KMS-11 (cell line): ENCODE data around the gene PRDM16.

Source experiments
- H2AFZ ChIP-seq: fragments of 200-600 bp; sonication (generic); 2 replicates; pipeline ENCODE4 v1.6.1; 2016; ENCODE audit warnings: antibody characterized with exemption, mixed run types, low read depth
- H3K27ac ChIP-seq: fragments of 200-600 bp; sonication (generic); 2 replicates; pipeline ENCODE4 v1.6.1; 2016; ENCODE audit warnings: mild to moderate bottlenecking, mixed run types
- H3K27me3 ChIP-seq: fragments of 200-600 bp; sonication (generic); 2 replicates; pipeline ENCODE4 v1.6.1; 2017; ENCODE audit warnings: mild to moderate bottlenecking, low read depth, mixed run types, moderate library complexity; ENCODE audit not compliant: insufficient read depth
- H3K36me3 ChIP-seq: fragments of 200-600 bp; sonication (generic); 2 replicates; pipeline ENCODE4 v1.6.1; 2017; ENCODE audit warnings: mild to moderate bottlenecking, mixed run types; ENCODE audit not compliant: insufficient read depth
- H3K4me1 ChIP-seq: fragments of 200-600 bp; sonication (generic); 2 replicates; pipeline ENCODE4 v1.6.1; 2016; ENCODE audit warnings: mild to moderate bottlenecking, low read depth, mixed run types; ENCODE audit not compliant: poor library complexity, severe bottlenecking
- H3K4me2 ChIP-seq: fragments of 200-600 bp; sonication (generic); 2 replicates; pipeline ENCODE4 v1.7.0; 2016; ENCODE audit warnings: mild to moderate bottlenecking, mixed run types
- H3K4me3 ChIP-seq: fragments of 200-600 bp; sonication (generic); IDR thresholded peaks from 2 replicates; pipeline ENCODE4 v1.6.1; 2017; ENCODE audit warnings: low read depth, low read length, mixed read lengths; ENCODE audit not compliant: insufficient read depth
- H3K79me2 ChIP-seq: fragments of 200-600 bp; sonication (generic); 2 replicates; pipeline ENCODE4 v1.6.1; 2016; ENCODE audit warnings: low read depth, mixed run types; ENCODE audit not compliant: insufficient read depth
- H3K9ac ChIP-seq: fragments of 200-600 bp; sonication (generic); 2 replicates; pipeline ENCODE4 v1.6.1; 2016; ENCODE audit warnings: mild to moderate bottlenecking, mixed run types
- H4K20me1 ChIP-seq: fragments of 200-600 bp; sonication (generic); 2 replicates; pipeline ENCODE4 v1.6.1; 2016; ENCODE audit warnings: mild to moderate bottlenecking, mixed run types; ENCODE audit not compliant: insufficient read depth
- CTCF ChIP-seq: fragments of 200-600 bp; sonication (generic); conservative IDR thresholded peaks from 2 replicates; pipeline ENCODE4 v1.6.1; 2017; ENCODE audit warnings: low read depth, mild to moderate bottlenecking, antibody characterized with exemption, low read length, moderate library complexity, mixed read lengths

PRDM16 gene

GRCh38 chr1:3461238-3461933 lies 392.4 kb downstream of the PRDM16 start:
- Histone ChIP-seq H3K4me2 (no peak overlapping the region), H3K27me3 (peaks cover 95% of the 10 kb centered on the region), H3K4me3 (no peak overlapping the region), H2AFZ (no peak overlapping the region), H4K20me1 (no peaks in the 10 kb centered on the region), H3K4me1 (no peaks in the 10 kb centered on the region), H3K27ac (no peak overlapping the region), H3K9ac (no peak overlapping the region), H3K79me2 (no peaks in the 10 kb centered on the region), H3K36me3 (no peaks in the 10 kb centered on the region)
- TF ChIP-seq CTCF, result no peak

- no peaks in the 10 kb centered on the region for H3K36me3 ChIP-seq
- no peaks in the 10 kb centered on the region for H3K4me1 ChIP-seq
- H3K27me3 ChIP-seq, result peaks cover 95% of the 10 kb centered on the region
- no peak overlapping the region for H3K9ac ChIP-seq
- H4K20me1 ChIP-seq, result no peaks in the 10 kb centered on the region
- no peak for TF ChIP-seq CTCF
- no peak overlapping the region for H3K27ac ChIP-seq
- no peak overlapping the region for H2AFZ ChIP-seq
- H3K4me2 ChIP-seq, result no peak overlapping the region
- H3K79me2 ChIP-seq, result no peaks in the 10 kb centered on the region
- no peak overlapping the region for H3K4me3 ChIP-seq
Observed at GRCh38 chr1:3461934-3462275, 392.9 kb downstream of the PRDM16 start.

- Histone ChIP-seq H2AFZ (no peak overlapping the region), H3K4me3 (no peak overlapping the region), H3K4me1 (no peaks in the 10 kb centered on the region), H3K4me2 (no peak overlapping the region), H3K36me3 (no peaks in the 10 kb centered on the region), H4K20me1 (no peaks in the 10 kb centered on the region), H3K79me2 (no peaks in the 10 kb centered on the region), H3K27me3 (peaks cover 95% of the 10 kb centered on the region), H3K9ac (no peak overlapping the region), H3K27ac (no peak overlapping the region)
- no peak for TF ChIP-seq CTCF
Observed at GRCh38 chr1:3462356-3463012, 393.5 kb downstream of the PRDM16 start.

- Histone ChIP-seq H4K20me1 (no peaks in the 10 kb centered on the region), H2AFZ (no peak overlapping the region), H3K79me2 (no peaks in the 10 kb centered on the region), H3K36me3 (no peaks in the 10 kb centered on the region), H3K27ac (no peak overlapping the region), H3K4me1 (no peaks in the 10 kb centered on the region), H3K4me3 (no peak overlapping the region), H3K4me2 (no peak overlapping the region), H3K27me3 (peaks cover 95% of the 10 kb centered on the region), H3K9ac (no peak overlapping the region)
- TF ChIP-seq CTCF, result no peak
Observed at GRCh38 chr1:3463013-3463385, 394.0 kb downstream of the PRDM16 start.
